Endometrial microvascular endothelial cells (primary cell): ENCODE measurements around the gene C19orf12. TPM values are rescaled to one million over a fixed set of nuclear protein-coding genes. Genes with fewer than 3 reads are reported as not detected.
"Not testable (repeated sequence)": the region's sequence is repeated elsewhere in the genome, so short reads cannot be mapped to it uniquely, and the experiment has no call there.

Experiments used
- in situ Hi-C: cut with HindIII; loops from 2 replicates; pipeline ENCODE4 v1.10.0; 2017; ENCODE audit warnings: low sequenced_read_pairs, low pct_unique_long_range_greater_than_20kb; ENCODE audit errors: inconsistent ontology term
- total RNA-seq: library from RNA; depleted of rRNA; stranded (reverse); fragments of >200 nt; gene quantifications from one replicate; pipeline ENCODE4 v1.2.3, GENCODE V29; 2015; ENCODE audit errors: inconsistent ontology term

The C19orf12 gene
- total RNA-seq, 1 donor from 2014 or later = 30.4 TPM

- in situ Hi-C loops = no loop called here
Measured at GRCh38 chr19:29681422-29682235, 33.4 kb downstream of the C19orf12 start.

GRCh38 chr19:29680937-29681336 lies 34.1 kb downstream of the C19orf12 start:
- in situ Hi-C loops = no loop called here

GRCh38 chr19:29680447-29680846 lies 34.6 kb downstream of the C19orf12 start:
- in situ Hi-C loops = no loop called here

GRCh38 chr19:29679598-29680210 lies 35.4 kb downstream of the C19orf12 start:
- in situ Hi-C loops = no loop called here

- in situ Hi-C loops = no loop called here
Measured at GRCh38 chr19:29678484-29679106, 36.5 kb downstream of the C19orf12 start.

- in situ Hi-C loops = no loop called here
Measured at GRCh38 chr19:29677001-29677817, 37.9 kb downstream of the C19orf12 start.

- in situ Hi-C loops = no loop called here
Measured at GRCh38 chr19:29676586-29676985, 38.5 kb downstream of the C19orf12 start.

GRCh38 chr19:29675650-29676186 lies 39.3 kb downstream of the C19orf12 start:
- in situ Hi-C loops = no loop called here

GRCh38 chr19:29675120-29675649 lies 39.9 kb downstream of the C19orf12 start:
- in situ Hi-C loops = no loop called here

- in situ Hi-C loops = no loop called here
Measured at GRCh38 chr19:29674374-29675119, 40.5 kb downstream of the C19orf12 start.

GRCh38 chr19:29673451-29674371 lies 41.4 kb downstream of the C19orf12 start:
- in situ Hi-C loops = no loop called here

GRCh38 chr19:29672933-29673336 lies 42.1 kb downstream of the C19orf12 start:
- in situ Hi-C loops = no loop called here

- in situ Hi-C loops = no loop called here
Measured at GRCh38 chr19:29672319-29672932, 42.6 kb downstream of the C19orf12 start.

GRCh38 chr19:29671393-29672160 lies 43.5 kb downstream of the C19orf12 start:
- in situ Hi-C loops = no loop called here

- in situ Hi-C loops = not testable (repeated sequence)
Measured at GRCh38 chr19:29671026-29671392, 44.1 kb downstream of the C19orf12 start.

GRCh38 chr19:29670255-29670654 lies 44.8 kb downstream of the C19orf12 start:
- in situ Hi-C loops = no loop called here
